CD14-positive monocyte (primary cell): ENCODE measurements around the gene RBM38. TPM values are rescaled to one million over a fixed set of nuclear protein-coding genes. Genes with fewer than 3 reads are reported as not detected.

ENCODE experiments used
- DNase-seq, 3 donors: peaks; one replicate each; pipeline ENCODE4 v3.0.0-alpha.2; 2011 to 2022
- H2AFZ ChIP-seq: 2 replicates; pipeline ENCODE4 v1.6.0; 2012; ENCODE audit warnings: mild to moderate bottlenecking, low read depth, low read length, inconsistent platforms; ENCODE audit not compliant: insufficient read depth, poor library complexity, severe bottlenecking
- H3K27ac ChIP-seq, 2 donors: 1 replicate in 1 of 2; 2 replicates in 1 of 2; pipeline ENCODE4 v1.5.1; 2012 to 2013; ENCODE audit warnings: low read length in 2 of 2, control low read depth in 1 of 2, inconsistent platforms in 1 of 2, low read depth in 1 of 2, mild to moderate bottlenecking in 1 of 2
- H3K27me3 ChIP-seq, 2 donors: one replicate each; pipeline versions ENCODE4 v1.6.0 to v1.6.1; 2011 to 2013; ENCODE audit warnings: low read length in 2 of 2; ENCODE audit not compliant: control insufficient read depth in 2 of 2, insufficient read depth in 2 of 2
- H3K36me3 ChIP-seq, 2 donors: replicated peaks in 1 of 2; 1 replicate in 1 of 2; 2 replicates in 1 of 2; pipeline versions ENCODE4 v1.5.1 to v1.6.1; 2012 to 2013; ENCODE audit warnings: low read length in 2 of 2, control low read depth in 1 of 2, inconsistent platforms in 1 of 2, mild to moderate bottlenecking in 1 of 2; ENCODE audit not compliant: insufficient read depth in 2 of 2, control insufficient read depth in 1 of 2
- H3K4me1 ChIP-seq, 2 donors: 1 replicate in 1 of 2; 2 replicates in 1 of 2; pipeline versions ENCODE4 v1.5.1 to v1.6.1; 2012 to 2013; ENCODE audit warnings: low read length in 2 of 2, control low read depth in 1 of 2, inconsistent platforms in 1 of 2, mild to moderate bottlenecking in 1 of 2, moderate library complexity in 1 of 2; ENCODE audit not compliant: insufficient read depth in 2 of 2, control insufficient read depth in 1 of 2
- H3K4me2 ChIP-seq: replicated peaks from 2 replicates; pipeline ENCODE3; 2012; ENCODE audit warnings: low read length, moderate library complexity, mild to moderate bottlenecking; ENCODE audit not compliant: poor library complexity, severe bottlenecking; ENCODE audit errors: extremely low read depth
- H3K4me3 ChIP-seq, 3 experiments: fragments of 200-600 bp in 1 of 3; sonication (generic) in 1 of 3; replicated peaks in 1 of 3; 1 replicate in 2 of 3; 2 replicates in 1 of 3; pipeline ENCODE4 v1.5.1; 2011 to 2013; ENCODE audit warnings: low read length in 3 of 3, mild to moderate bottlenecking in 3 of 3, control low read depth in 2 of 3, low read depth in 2 of 3, inconsistent platforms in 1 of 3, moderate library complexity in 1 of 3
- H3K79me2 ChIP-seq: 2 replicates; pipeline ENCODE4 v1.6.0; 2012; ENCODE audit warnings: mild to moderate bottlenecking, control low read depth, inconsistent platforms, low read length, moderate library complexity; ENCODE audit not compliant: insufficient read depth
- H3K9ac ChIP-seq: 2 replicates; pipeline ENCODE4 v1.6.0; 2017; ENCODE audit warnings: low read length, mild to moderate bottlenecking; ENCODE audit not compliant: insufficient read depth, poor library complexity, severe bottlenecking
- H3K9me3 ChIP-seq, 2 donors: replicated peaks in 1 of 2; 1 replicate in 1 of 2; 2 replicates in 1 of 2; pipeline versions ENCODE4 v1.5.1 to v1.6.1; 2012 to 2013; ENCODE audit warnings: low read length in 2 of 2, control low read depth in 1 of 2; ENCODE audit not compliant: control insufficient read depth in 1 of 2, insufficient read depth in 1 of 2
- H4K20me1 ChIP-seq: 2 replicates; pipeline ENCODE4 v1.6.0; 2012; ENCODE audit warnings: mild to moderate bottlenecking, low read length, control low read depth, moderate library complexity; ENCODE audit not compliant: insufficient read depth
- H3K27ac Mint-ChIP-seq, 7 donors: one replicate each; pipeline ENCODE4 v1.8.0; 2020; ENCODE audit warnings: mild to moderate bottlenecking in 7 of 7, mixed read lengths in 7 of 7, moderate library complexity in 6 of 7, inconsistent platforms in 2 of 7
- H3K27me3 Mint-ChIP-seq, 3 donors: one replicate each; pipeline ENCODE4 v1.8.0; 2021 to 2022; ENCODE audit warnings: low read depth in 3 of 3, mild to moderate bottlenecking in 3 of 3, mixed read lengths in 3 of 3, moderate library complexity in 3 of 3, inconsistent platforms in 1 of 3
- H3K36me3 Mint-ChIP-seq, 2 donors: one replicate each; pipeline ENCODE4 v1.8.0; 2020; ENCODE audit warnings: mixed read lengths in 2 of 2, inconsistent platforms in 1 of 2, mild to moderate bottlenecking in 1 of 2
- H3K4me1 Mint-ChIP-seq: one replicate; pipeline ENCODE4 v1.8.0; 2020; ENCODE audit warnings: mild to moderate bottlenecking, mixed read lengths
- H3K4me3 Mint-ChIP-seq, 2 donors: one replicate each; pipeline ENCODE4 v1.8.0; 2020; ENCODE audit warnings: mild to moderate bottlenecking in 2 of 2, mixed read lengths in 2 of 2, moderate library complexity in 1 of 2
- H3K9me3 Mint-ChIP-seq, 7 donors: one replicate each; pipeline ENCODE4 v1.8.0; 2020 to 2022; ENCODE audit warnings: mixed read lengths in 7 of 7, mild to moderate bottlenecking in 6 of 7, moderate library complexity in 6 of 7, inconsistent platforms in 2 of 7
- CTCF ChIP-seq: fragments of 200-600 bp; IDR thresholded peaks from one replicate; pipeline ENCODE4 v1.8.0; 2022; ENCODE audit warnings: antibody characterized with exemption, mild to moderate bottlenecking
- WGBS: methylation state at CpG from one replicate; pipeline ENCODE4 v1.1.5; 2013; ENCODE audit warnings: missing lambda C conversion rate; ENCODE audit not compliant: insufficient coverage; 5-methylcytosine and 5-hydroxymethylcytosine counted together
- intact Hi-C, 2 donors: fragments of 100-400 bp; cut with micrococcal nuclease; formaldehyde crosslinking; loops; one replicate each; pipeline versions ENCODE4 v1.15.0 to v1.15.1; 2023
- polyA plus RNA-seq, 3 donors: library from polyadenylated mRNA; depleted of rRNA in 1 of 3; unstranded in 2 of 3; stranded (reverse) in 1 of 3; fragments of 300-500 nt in 2 of 3; fragments of >200 nt in 1 of 3; fragmentation: Illumina TruSeq in 2 of 3; gene quantifications; 1 replicate in 2 of 3; 2 replicates in 1 of 3; pipeline ENCODE4 v1.2.3, GENCODE V29; 2012 to 2021

Gene RBM38
- polyA plus RNA-seq, 3 donors: 7.5 to 48.3 (median 17.8) TPM

DNA sequence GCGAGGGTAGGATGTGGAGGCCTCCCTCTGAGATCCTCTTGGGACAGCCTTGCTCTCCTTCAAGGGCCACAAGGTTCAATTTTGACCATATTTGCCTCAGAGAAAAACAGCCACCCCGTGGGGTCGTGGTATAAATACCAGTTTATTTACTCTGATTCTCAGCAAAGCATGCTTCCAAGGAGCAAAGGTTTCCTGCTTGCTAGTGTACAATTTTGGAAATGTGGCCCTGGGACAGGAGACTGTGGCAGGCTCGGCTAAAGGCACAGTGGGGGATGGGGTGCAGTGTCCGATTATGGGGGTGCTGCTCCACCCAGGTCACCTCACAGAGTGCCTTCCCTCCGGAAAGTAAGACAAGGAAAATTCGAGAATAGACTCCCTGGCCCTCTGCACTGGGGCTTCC is 31.1 kb downstream of the RBM38 start:
- intact Hi-C loops: no loop called here
- TF ChIP-seq CTCF: no peak
- peaks cover 36% of the 10 kb centered on the region for H3K4me1 Mint-ChIP-seq
- no peaks in the 10 kb centered on the region for H3K27me3 ChIP-seq
- no peak overlapping the region for H3K4me2 ChIP-seq
- H3K27ac ChIP-seq: no peak overlapping the region
- no peaks in the 10 kb centered on the region for H3K79me2 ChIP-seq
- no peak overlapping the region for H3K27ac Mint-ChIP-seq
- no peaks in the 10 kb centered on the region for H4K20me1 ChIP-seq
- peaks cover 22 to 41% of the 10 kb centered on the region in 2 donors for H3K4me1 ChIP-seq
- no peak overlapping the region for H3K9ac ChIP-seq
- peaks cover 0 to 1% of the 10 kb centered on the region in 2 donors for H3K36me3 Mint-ChIP-seq
- no peaks in the 10 kb centered on the region for H3K36me3 ChIP-seq
- H3K27me3 Mint-ChIP-seq: peaks cover 0 to 9% (median 6%) of the 10 kb centered on the region in 3 donors
- H3K9me3 Mint-ChIP-seq: peaks cover 0 to 5% (median under 1%) of the 10 kb centered on the region in 7 donors
- WGBS: 87% methylated on average over 3 of the region's 7 CpGs
- H2AFZ ChIP-seq: no peak overlapping the region
- no peaks in the 10 kb centered on the region for H3K9me3 ChIP-seq
- no peak overlapping the region for H3K4me3 ChIP-seq
- no peak for DNase-seq
- H3K4me3 Mint-ChIP-seq: no peak overlapping the region

GRCh38 chr20:57425150-57426013 is 34.2 kb downstream of the RBM38 start:
- peaks cover 1 to 8% (median 5%) of the 10 kb centered on the region in 3 donors for H3K27me3 Mint-ChIP-seq
- peak overlapping the region in 1 of 2 donors; percentile 68 for H3K4me3 Mint-ChIP-seq
- peak overlapping the region; percentile 62 for H3K4me2 ChIP-seq
- no peaks in the 10 kb centered on the region for H3K36me3 ChIP-seq
- H3K9me3 ChIP-seq: no peaks in the 10 kb centered on the region
- no peaks in the 10 kb centered on the region for H3K79me2 ChIP-seq
- peaks cover 3 to 4% of the 10 kb centered on the region in 2 donors for H3K36me3 Mint-ChIP-seq
- intact Hi-C loops: no loop called here
- H3K9ac ChIP-seq: peak overlapping the region; percentile 33
- DNase-seq: peak in 2 of 3 donors; percentile 44 to 53
- WGBS: 51% methylated on average over 6 of the region's 17 CpGs
- H3K9me3 Mint-ChIP-seq: peaks cover 0 to 6% (median 0%) of the 10 kb centered on the region in 7 donors
- no peaks in the 10 kb centered on the region for H4K20me1 ChIP-seq
- H3K4me1 ChIP-seq: peaks cover 50 to 65% of the 10 kb centered on the region in 2 donors
- H3K4me1 Mint-ChIP-seq: peaks cover 57% of the 10 kb centered on the region
- H3K4me3 ChIP-seq: peak overlapping the region in 1 of 3 experiments; percentile 45
- peak overlapping the region in 1 of 2 donors; percentile 30 for H3K27ac ChIP-seq
- peak overlapping the region; percentile 25 to 86 (median 60) for H3K27ac Mint-ChIP-seq
- peak overlapping the region; percentile 73 for H2AFZ ChIP-seq
- TF ChIP-seq CTCF: no peak
- H3K27me3 ChIP-seq: no peaks in the 10 kb centered on the region
